ENCODE measurements around the gene CNTNAP2. TPM values are rescaled to one million over a fixed set of nuclear protein-coding genes. Genes with fewer than 3 reads are reported as not detected.
A peak's percentile ranks its signal among the peaks of the same experiment; 100 is the strongest.

CNTNAP2 gene
- total and polyA plus RNA-seq, 4 donors, result 41.3 to 127 (median 67.8) TPM

DNA sequence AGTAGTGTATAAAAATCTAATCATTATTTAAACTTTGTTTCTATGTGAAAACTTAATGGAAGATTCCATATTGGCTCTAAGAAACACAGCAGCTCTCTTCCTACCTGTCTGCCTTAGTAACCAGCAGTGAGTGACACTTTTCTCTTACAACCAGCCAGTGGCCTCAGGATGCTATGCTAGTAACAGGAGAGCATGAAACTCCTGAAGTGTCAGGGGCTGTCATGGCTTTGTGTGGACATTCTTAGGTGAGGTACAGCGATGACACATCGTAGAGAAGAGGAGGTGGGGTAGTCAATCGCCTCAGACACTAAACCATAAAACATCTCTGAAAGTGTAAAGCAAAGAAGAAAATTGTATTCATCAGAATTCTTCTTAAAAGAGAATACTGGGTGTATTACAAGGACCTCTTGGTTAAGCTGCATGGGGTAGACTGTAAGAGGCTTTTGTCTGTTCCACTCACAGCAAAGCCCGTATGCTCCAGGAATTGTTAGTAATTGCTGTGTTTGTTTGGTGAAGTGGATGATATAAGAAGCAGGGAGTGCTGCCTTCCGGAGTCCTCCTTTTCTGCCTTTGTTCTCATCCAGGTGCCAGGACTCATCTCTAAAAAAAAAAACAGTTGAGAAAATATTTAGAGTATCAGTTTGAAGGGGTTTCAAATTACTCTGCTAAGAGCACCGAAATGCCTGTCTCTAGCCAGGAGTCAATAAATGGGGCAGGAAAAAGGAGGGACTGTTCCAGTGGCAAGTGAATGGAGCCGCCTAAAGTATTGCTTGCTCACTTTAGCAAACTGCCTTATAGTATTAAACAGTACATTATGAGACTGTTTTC is 518.8 kb downstream of the CNTNAP2 start:
- WGBS (ENCODE audit: insufficient coverage), result no CpG with 5 or more reads among the region's 7 CpGs
- Histone ChIP-seq H3K9me3 (ENCODE audit: control insufficient read depth, insufficient read depth, low read length) (no peaks in the 10 kb centered on the region), H3K4me3 (ENCODE audit: low read depth, low read length) (no peak overlapping the region), H3K27ac (ENCODE audit: low read depth, low read length) (no peak overlapping the region), H3K27me3 (ENCODE audit: control insufficient read depth, insufficient read depth, low read length) (no peaks in the 10 kb centered on the region), H3K36me3 (ENCODE audit: control insufficient read depth, insufficient read depth, low read length) (no peaks in the 10 kb centered on the region), H3K4me1 (ENCODE audit: control insufficient read depth, insufficient read depth, low read length) (peaks cover 3% of the 10 kb centered on the region)
- peak in 2 of 6 donors; percentile 21 to 32 for DNase-seq (ENCODE audit: low read depth in 4 of 6, low spot score in 6 of 6)

DNA sequence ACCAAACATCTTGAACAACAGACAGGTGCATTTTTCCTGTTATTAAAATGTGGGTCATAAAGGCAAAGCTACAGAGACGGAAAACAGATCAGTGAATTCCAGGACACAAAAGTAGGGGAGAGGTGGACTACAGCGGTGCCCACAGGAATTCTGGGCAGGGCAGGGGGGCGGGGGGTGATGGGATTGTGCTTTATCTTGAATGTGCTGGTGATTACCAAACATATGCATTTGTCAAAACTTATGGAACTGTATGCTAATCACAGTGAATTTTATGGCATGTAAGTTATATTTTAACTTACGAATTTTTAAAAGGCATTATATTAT is 519.4 kb downstream of the CNTNAP2 start:
- H3K9me3 ChIP-seq (ENCODE audit: control insufficient read depth, insufficient read depth, low read length), result no peaks in the 10 kb centered on the region
- H3K27me3 ChIP-seq (ENCODE audit: control insufficient read depth, insufficient read depth, low read length), result no peaks in the 10 kb centered on the region
- H3K4me1 ChIP-seq (ENCODE audit: control insufficient read depth, insufficient read depth, low read length), result peaks cover 3% of the 10 kb centered on the region
- H3K36me3 ChIP-seq (ENCODE audit: control insufficient read depth, insufficient read depth, low read length), result no peaks in the 10 kb centered on the region
- no peak overlapping the region for H3K27ac ChIP-seq (ENCODE audit: low read depth, low read length)
- no peak overlapping the region for H3K4me3 ChIP-seq (ENCODE audit: low read depth, low read length)
- DNase-seq (ENCODE audit: low read depth in 4 of 6, low spot score in 6 of 6), result no peak
- no CpG with 5 or more reads among the region's 4 CpGs for WGBS (ENCODE audit: insufficient coverage)

DNA sequence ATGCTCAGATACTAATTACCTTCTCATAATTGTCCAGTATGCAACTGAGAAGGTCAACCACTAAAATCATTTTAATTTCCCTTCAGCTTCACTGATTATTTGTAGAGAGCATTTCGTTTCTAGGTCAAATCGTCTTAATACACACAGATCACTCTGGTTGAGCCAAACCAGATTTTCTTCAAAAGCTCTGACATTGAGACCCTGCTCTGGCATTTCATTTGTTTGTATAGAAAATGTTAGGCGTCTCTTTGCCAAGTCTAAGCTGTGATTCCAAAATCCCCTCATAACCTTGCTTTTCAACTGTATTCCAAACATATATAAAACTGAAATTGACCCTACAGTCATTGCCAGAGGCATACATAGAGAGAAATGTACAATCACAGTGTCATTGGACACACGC is 520.0 kb downstream of the CNTNAP2 start:
- H3K4me3 ChIP-seq (ENCODE audit: low read depth, low read length), result no peak overlapping the region
- no peak overlapping the region for H3K27ac ChIP-seq (ENCODE audit: low read depth, low read length)
- no CpG with 5 or more reads among the region's 4 CpGs for WGBS (ENCODE audit: insufficient coverage)
- no peaks in the 10 kb centered on the region for H3K9me3 ChIP-seq (ENCODE audit: control insufficient read depth, insufficient read depth, low read length)
- no peaks in the 10 kb centered on the region for H3K36me3 ChIP-seq (ENCODE audit: control insufficient read depth, insufficient read depth, low read length)
- peaks cover 3% of the 10 kb centered on the region for H3K4me1 ChIP-seq (ENCODE audit: control insufficient read depth, insufficient read depth, low read length)
- no peaks in the 10 kb centered on the region for H3K27me3 ChIP-seq (ENCODE audit: control insufficient read depth, insufficient read depth, low read length)
- DNase-seq (ENCODE audit: low read depth in 4 of 6, low spot score in 6 of 6), result no peak

DNA sequence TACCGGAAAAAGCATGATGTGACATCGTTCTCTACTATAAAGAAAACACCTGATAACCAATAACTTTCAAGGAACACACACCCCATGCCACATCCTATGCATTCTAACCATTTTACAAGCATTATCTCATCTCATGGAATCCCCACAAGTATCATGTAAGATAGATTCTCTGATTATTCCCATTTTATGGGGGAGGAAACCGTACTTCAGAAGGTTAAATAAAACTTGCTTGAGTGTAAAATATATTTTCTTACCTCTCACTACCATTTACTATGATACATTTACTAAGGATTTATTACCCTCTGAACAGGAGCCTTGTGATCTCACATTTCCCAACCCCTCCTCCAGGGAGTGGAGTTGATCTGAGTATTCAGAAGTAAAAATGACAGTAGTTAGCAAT is 522.7 kb downstream of the CNTNAP2 start:
- WGBS (ENCODE audit: insufficient coverage), result no CpG with 5 or more reads among the region's 3 CpGs
- no peak for DNase-seq (ENCODE audit: low read depth in 4 of 6, low spot score in 6 of 6)
- H3K36me3 ChIP-seq (ENCODE audit: control insufficient read depth, insufficient read depth, low read length), result no peaks in the 10 kb centered on the region
- H3K4me1 ChIP-seq (ENCODE audit: control insufficient read depth, insufficient read depth, low read length), result peaks cover 3% of the 10 kb centered on the region
- H3K9me3 ChIP-seq (ENCODE audit: control insufficient read depth, insufficient read depth, low read length), result no peaks in the 10 kb centered on the region
- H3K4me3 ChIP-seq (ENCODE audit: low read depth, low read length), result no peak overlapping the region
- H3K27me3 ChIP-seq (ENCODE audit: control insufficient read depth, insufficient read depth, low read length), result no peaks in the 10 kb centered on the region
- no peak overlapping the region for H3K27ac ChIP-seq (ENCODE audit: low read depth, low read length)

DNA sequence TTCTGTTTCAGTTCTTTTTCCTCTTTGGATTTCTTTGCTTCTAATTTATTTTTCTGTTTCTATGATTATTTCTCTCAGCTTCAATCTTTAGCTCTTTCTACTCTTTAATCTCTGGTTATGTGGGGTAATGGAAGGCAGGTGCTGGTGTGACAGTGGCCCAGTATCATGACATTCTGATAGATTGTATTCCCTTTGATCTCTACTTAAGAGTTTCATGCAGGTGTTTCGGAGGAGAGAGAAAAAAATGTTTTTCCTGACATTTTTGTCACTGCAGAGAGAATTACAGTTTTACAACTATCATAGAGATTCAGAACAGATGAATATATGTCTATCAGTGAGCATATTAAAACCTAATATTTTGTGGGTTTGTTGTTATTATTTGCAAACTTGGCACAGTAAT is 524.9 kb downstream of the CNTNAP2 start:
- no peak for DNase-seq (ENCODE audit: low read depth in 4 of 6, low spot score in 6 of 6)
- Histone ChIP-seq H3K27ac (ENCODE audit: low read depth, low read length) (no peak overlapping the region), H3K4me3 (ENCODE audit: low read depth, low read length) (no peak overlapping the region), H3K9me3 (ENCODE audit: control insufficient read depth, insufficient read depth, low read length) (no peaks in the 10 kb centered on the region), H3K4me1 (ENCODE audit: control insufficient read depth, insufficient read depth, low read length) (no peaks in the 10 kb centered on the region), H3K27me3 (ENCODE audit: control insufficient read depth, insufficient read depth, low read length) (no peaks in the 10 kb centered on the region), H3K36me3 (ENCODE audit: control insufficient read depth, insufficient read depth, low read length) (no peaks in the 10 kb centered on the region)
- no CpG with 5 or more reads among the region's 1 CpG for WGBS (ENCODE audit: insufficient coverage)

DNA sequence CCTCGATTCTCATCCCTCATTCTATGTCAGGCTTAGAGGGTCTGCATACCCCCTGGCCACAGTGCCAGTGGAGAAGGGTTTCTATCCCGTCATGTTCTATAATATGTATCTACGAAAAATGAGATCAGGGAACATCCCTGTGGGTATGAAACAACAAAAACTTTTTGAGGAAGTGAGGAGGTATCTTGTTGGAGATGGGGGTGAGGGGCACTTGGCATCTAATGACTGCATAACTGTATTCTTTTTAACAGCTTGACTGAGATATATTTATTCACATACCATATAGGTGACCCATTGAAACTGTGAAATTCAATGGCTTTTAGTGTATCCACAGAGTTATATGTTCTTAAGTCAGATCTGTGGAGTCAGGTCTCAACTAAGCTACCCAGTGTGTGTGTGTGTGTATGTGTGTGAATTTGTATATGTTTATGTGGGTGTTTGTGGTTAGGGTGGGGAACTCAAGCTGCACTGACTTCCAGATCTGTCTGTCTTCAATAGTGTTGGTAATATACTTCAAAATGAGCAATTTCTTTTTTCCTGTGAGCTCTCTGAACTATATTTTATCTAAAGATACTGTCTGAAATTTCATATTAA is 528.9 kb downstream of the CNTNAP2 start:
- no peak overlapping the region for H3K4me3 ChIP-seq (ENCODE audit: low read depth, low read length)
- no peaks in the 10 kb centered on the region for H3K9me3 ChIP-seq (ENCODE audit: control insufficient read depth, insufficient read depth, low read length)
- DNase-seq (ENCODE audit: low read depth in 4 of 6, low spot score in 6 of 6), result no peak
- H3K27me3 ChIP-seq (ENCODE audit: control insufficient read depth, insufficient read depth, low read length), result no peaks in the 10 kb centered on the region
- no peaks in the 10 kb centered on the region for H3K36me3 ChIP-seq (ENCODE audit: control insufficient read depth, insufficient read depth, low read length)
- no peak overlapping the region for H3K27ac ChIP-seq (ENCODE audit: low read depth, low read length)
- no peaks in the 10 kb centered on the region for H3K4me1 ChIP-seq (ENCODE audit: control insufficient read depth, insufficient read depth, low read length)
- no CpG with 5 or more reads among the region's 3 CpGs for WGBS (ENCODE audit: insufficient coverage)

DNA sequence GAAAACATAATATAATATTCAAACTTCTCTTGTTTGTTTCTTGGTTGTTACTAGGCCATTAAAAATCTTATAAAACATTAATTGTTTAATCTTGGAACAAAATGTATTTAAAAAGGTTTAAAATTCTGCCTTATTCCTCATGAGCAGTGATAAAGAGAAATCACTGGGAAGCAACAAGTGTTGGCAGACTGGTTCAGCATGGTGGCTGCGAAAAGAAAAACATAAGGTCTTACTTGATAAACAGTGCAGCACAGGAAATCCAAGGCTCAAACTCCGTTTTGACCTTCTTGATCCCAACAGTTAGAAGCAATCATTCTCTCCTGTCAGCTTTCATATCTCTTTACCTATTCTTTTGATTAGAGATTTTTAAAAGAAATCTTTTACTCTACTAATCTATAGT is 530.8 kb downstream of the CNTNAP2 start:
- Histone ChIP-seq H3K27ac (ENCODE audit: low read depth, low read length) (no peak overlapping the region), H3K9me3 (ENCODE audit: control insufficient read depth, insufficient read depth, low read length) (no peaks in the 10 kb centered on the region)
- no peak for DNase-seq (ENCODE audit: low read depth in 4 of 6, low spot score in 6 of 6)

DNA sequence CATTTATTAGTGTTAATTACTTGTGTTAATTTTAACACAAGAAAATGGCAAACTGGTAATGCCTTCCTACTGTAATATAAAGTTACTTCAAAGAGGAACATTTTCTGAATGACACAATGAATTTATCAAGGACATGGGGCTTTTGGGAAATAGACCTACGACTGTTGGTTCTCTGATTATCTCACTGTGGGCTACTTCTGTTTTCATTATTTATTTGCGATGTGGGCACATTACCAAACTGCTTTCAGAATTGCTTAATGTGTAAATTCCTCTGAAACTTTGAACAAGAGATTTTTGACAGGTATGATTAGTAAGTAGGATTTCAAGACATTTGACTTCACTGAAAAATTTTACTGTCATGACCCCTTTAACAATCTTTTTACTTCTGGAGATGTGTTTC is 535.6 kb downstream of the CNTNAP2 start:
- no peak for DNase-seq (ENCODE audit: low read depth in 4 of 6, low spot score in 6 of 6)
- no peaks in the 10 kb centered on the region for H3K27me3 ChIP-seq (ENCODE audit: control insufficient read depth, insufficient read depth, low read length)
- H3K4me1 ChIP-seq (ENCODE audit: control insufficient read depth, insufficient read depth, low read length), result no peaks in the 10 kb centered on the region
- no peak overlapping the region for H3K27ac ChIP-seq (ENCODE audit: low read depth, low read length)
- no peak overlapping the region for H3K4me3 ChIP-seq (ENCODE audit: low read depth, low read length)
- no CpG with 5 or more reads among the region's 2 CpGs for WGBS (ENCODE audit: insufficient coverage)
- H3K36me3 ChIP-seq (ENCODE audit: control insufficient read depth, insufficient read depth, low read length), result no peaks in the 10 kb centered on the region
- no peaks in the 10 kb centered on the region for H3K9me3 ChIP-seq (ENCODE audit: control insufficient read depth, insufficient read depth, low read length)

More for the DNA sequence above, 530.8 kb downstream of the CNTNAP2 start:
- Histone ChIP-seq H3K27me3 (ENCODE audit: control insufficient read depth, insufficient read depth, low read length) (no peaks in the 10 kb centered on the region), H3K4me3 (ENCODE audit: low read depth, low read length) (no peak overlapping the region), H3K4me1 (ENCODE audit: control insufficient read depth, insufficient read depth, low read length) (no peaks in the 10 kb centered on the region), H3K36me3 (ENCODE audit: control insufficient read depth, insufficient read depth, low read length) (no peaks in the 10 kb centered on the region)
- 67% methylated on average over 1 of the region's 2 CpGs for WGBS (ENCODE audit: insufficient coverage)

DNA sequence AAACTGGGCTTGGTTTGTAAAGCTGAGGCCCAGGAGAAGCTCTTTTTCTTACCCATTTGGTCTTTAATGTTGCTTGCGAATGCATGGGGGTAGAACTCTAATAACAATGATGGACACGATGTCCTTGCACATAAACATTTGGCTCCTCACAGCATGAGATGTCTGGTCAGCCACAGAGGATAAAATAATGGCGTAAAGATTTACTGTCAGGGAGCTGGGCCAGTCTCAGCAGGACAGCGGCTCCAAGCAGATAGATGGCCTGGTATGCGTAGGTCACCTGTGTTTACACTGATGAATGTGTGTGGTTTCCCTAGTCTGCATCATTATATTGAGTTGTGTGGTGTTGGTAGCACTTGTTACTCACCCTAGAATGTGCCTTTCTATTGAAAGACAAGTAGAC is 537.4 kb downstream of the CNTNAP2 start:
- H3K27me3 ChIP-seq (ENCODE audit: control insufficient read depth, insufficient read depth, low read length), result no peaks in the 10 kb centered on the region
- no peak overlapping the region for H3K4me3 ChIP-seq (ENCODE audit: low read depth, low read length)
- no peaks in the 10 kb centered on the region for H3K9me3 ChIP-seq (ENCODE audit: control insufficient read depth, insufficient read depth, low read length)
- no peak overlapping the region for H3K27ac ChIP-seq (ENCODE audit: low read depth, low read length)
- H3K4me1 ChIP-seq (ENCODE audit: control insufficient read depth, insufficient read depth, low read length), result no peaks in the 10 kb centered on the region
- WGBS (ENCODE audit: insufficient coverage), result 23% methylated on average over 4 of the region's 5 CpGs
- DNase-seq (ENCODE audit: low read depth in 4 of 6, low spot score in 6 of 6), result peak in 2 of 6 donors; percentile 32 to 65
- H3K36me3 ChIP-seq (ENCODE audit: control insufficient read depth, insufficient read depth, low read length), result no peaks in the 10 kb centered on the region
